ENCODE measurements around the gene PDPK1.
"Not testable (repeated sequence)": the region's sequence is repeated elsewhere in the genome, so short reads cannot be mapped to it uniquely, and the experiment has no call there.

PDPK1 gene

DNA sequence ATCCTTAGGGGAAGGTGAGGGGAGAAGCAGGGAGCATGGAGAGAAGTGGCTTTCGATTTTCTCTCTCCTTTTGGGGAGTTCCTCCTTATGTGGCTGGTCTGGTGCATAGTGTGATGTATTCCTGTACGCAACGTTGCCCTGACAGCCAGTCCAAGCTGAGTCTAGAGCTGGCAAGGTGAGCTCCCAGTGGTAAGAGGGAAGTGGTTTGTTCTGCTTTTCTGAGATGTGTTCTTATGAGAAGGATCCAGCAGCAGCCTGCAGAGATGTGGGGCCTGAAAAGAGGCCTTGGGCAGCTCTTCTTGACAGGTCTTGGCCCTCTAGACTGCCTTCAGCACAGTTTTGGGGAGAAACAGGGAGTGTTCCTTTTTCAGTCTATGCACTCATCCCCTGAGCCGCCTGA is 3.1 kb downstream of the PDPK1 start:
- not testable (repeated sequence) for DNase-seq (ENCODE audit: low read depth)

DNA sequence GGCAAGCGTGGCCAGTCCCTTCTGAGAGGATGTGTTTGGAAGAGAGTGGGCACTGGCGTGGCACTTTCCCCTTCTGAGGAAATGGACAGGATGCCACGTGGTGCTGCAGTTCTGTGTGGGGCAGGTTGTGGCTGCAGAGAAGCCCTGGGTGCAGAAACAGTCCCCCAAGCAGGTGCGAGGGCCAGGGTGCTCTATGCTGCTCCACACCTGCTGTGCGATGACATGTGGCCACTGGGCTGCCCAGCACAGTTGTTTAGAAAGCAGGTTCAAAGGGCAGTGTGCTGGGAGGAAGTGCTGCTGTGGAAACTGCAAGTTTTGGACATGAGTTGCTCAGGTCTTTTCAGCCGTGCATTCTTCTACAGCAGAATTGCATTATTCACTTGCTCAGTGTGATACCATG is 3.6 kb downstream of the PDPK1 start:
- DNase-seq (ENCODE audit: low read depth) = not testable (repeated sequence)

DNA sequence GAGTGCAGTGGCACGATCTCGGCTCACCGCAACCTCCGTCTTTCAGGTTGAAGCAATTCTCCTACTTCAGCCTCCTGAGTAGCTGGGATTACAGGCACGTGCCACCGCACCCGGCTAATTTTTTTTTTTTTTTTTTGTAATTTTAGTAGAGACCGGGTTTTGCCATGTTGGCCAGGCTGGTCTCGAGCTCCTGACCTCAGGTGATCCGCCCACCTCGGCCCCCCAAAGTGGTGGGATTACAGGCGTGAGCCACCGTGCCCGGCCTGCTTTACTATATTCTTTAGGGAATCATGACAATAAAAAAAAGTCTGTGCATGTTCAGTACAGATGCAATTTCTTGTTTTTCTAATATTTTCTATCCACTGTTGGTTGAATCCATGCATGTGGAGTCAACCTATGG is 6.0 kb downstream of the PDPK1 start:
- not testable (repeated sequence) for DNase-seq (ENCODE audit: low read depth)

DNA sequence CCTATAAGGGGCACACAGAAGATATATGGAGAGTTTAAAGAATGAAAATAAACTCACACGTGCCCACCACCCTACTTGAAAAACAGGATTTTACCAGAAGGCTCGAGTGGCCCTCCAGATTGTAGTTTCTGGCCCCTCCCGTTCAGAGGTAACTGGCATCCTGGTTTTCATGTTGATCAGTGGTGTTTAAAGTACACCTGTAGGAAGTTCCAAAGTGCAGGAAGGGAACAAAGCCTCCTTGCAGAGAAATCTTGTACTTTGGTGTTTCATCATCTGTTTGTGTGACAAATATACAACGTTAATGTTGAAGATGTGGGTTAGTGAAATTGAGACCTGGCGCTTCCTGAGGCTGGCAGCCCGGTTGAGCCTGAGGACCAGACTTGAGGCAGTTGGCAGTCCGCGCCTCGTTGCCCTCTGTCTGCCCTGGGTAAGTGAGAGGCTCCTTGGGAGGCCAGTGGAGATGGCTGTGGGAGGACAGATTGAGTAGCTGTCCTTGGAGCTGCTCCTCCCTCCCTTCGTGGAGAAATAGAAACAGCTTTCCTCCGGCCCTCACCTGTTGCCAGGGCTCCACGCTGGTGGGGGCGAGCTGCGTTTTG is 12.6 kb downstream of the PDPK1 start:
- DNase-seq (ENCODE audit: low read depth) = not testable (repeated sequence)

DNA sequence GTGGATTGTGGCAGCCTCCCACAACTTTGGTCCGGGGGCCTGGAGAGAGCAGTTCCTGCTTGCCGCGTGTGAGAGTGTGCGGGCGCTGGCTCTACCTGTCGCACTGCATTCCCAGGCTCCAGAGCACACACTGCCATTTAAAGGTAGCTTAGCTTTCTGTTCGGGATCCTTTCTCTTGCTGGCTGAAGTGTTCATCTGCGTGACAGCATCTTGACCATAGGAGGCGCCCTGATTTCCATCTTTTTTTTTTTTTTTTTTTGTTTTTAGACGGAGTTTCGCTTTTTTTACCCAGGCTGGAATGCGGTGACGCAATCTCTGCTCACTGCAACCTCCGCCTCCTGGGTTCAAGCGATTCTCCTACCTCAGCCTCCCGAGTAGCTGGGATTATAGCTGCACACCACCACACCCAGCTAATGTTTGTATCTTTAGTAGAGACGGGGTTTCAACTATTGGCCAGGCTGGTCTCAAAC is 13.6 kb downstream of the PDPK1 start:
- DNase-seq (ENCODE audit: low read depth) = not testable (repeated sequence)

DNA sequence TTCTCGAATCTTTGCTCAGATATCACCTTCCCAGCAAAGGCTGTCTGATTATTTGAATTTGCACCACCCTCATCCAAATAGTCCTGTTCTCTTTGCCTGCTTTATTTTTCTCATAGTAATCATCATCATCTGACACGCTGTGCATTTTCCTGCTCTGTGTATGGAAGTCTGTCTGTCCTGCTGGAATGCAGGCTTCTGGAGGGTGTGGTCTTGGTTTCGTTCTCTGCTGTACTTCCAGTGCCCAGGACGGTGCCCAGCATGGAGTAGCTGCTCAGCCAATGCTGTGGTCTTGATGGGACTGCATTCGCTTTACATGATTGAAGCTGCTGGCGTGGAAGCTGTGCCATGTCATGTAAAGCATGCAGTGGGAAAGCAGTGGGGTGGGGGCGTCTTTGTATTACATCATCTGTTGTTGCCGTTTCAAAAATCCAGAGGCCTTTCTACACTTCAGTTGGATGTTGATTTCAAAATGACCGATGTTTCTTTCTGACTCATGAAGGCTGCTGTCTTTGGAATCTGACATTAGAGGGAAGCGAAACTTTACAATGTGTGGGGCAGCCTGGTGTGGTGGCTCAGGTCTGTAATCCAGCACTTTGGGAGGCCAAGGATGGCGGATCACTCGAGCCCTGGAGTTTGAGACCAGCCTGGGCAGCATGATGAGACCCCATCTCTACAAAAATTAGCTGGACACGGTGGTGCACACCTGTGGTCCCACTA is 17.0 kb downstream of the PDPK1 start:
- not testable (repeated sequence) for DNase-seq (ENCODE audit: low read depth)

DNA sequence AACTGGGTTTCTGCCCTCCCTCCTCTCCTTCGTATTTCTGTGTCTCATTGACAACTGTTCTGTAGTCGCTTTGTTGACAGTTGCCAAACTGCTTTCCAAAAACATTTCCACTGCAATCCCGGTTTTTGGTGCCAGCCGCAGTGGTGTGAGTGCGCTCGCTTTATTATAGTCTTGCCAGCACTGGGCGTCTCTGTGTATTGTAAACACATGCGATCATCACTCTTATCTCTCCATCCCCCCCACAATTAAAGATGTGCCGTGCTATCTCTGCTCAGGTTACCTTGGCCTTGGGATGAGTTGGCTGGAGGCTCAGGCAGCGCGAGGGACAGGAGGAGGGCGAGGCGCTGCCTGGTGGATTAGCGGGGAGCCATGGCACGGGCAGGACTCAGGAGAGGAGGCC is 19.3 kb downstream of the PDPK1 start:
- not testable (repeated sequence) for DNase-seq (ENCODE audit: low read depth)

DNA sequence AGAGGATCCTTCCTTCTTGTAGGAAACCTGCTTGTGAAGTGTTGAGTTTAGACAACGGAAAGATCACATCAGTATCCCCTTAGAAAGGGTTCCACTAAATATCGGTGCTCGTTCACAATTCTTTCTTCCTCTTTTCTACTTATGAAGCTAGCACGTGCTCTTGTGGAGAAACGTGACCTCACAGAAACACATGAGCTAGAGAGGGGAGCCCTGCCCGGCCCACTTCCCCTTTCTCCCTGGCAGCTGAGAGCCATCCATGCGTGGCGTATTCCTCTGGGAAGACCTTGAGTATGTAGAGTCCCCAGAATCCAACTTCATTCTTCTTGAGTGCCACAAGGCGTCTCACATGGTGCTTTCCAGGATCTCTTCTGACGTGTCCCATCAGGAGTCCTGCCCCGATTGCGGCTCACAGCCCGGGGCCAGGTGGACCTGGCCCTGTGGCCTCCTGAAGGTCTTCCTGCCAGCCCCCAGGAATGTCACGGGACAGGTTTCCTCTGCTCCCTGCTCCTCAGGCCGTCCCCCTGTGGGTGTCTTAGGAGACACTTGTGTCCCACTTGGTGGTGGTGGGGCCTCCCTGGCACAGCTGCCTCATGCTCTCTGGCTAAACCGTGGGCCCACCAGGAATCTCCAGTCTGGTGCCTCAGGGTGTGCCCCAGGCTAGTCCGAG is 22.4 kb downstream of the PDPK1 start:
- not testable (repeated sequence) for DNase-seq (ENCODE audit: low read depth)

DNA sequence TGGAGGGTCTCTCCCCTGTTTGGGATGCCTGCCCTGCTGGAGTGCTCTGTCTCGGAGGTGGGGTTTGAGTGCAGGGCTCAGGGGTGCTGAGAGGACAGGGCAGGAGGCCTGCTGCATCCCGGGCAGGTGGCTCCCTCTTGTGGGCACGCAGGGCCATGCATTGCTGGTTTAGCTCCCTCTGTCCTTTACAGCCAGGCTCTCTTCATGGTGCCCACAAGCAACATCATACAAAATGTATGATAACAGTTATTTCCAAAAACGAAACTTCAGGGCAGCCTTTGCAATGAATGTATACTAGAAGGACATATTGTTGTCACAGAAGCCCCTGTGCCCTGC is 22.9 kb downstream of the PDPK1 start:
- not testable (repeated sequence) for DNase-seq (ENCODE audit: low read depth)

DNA sequence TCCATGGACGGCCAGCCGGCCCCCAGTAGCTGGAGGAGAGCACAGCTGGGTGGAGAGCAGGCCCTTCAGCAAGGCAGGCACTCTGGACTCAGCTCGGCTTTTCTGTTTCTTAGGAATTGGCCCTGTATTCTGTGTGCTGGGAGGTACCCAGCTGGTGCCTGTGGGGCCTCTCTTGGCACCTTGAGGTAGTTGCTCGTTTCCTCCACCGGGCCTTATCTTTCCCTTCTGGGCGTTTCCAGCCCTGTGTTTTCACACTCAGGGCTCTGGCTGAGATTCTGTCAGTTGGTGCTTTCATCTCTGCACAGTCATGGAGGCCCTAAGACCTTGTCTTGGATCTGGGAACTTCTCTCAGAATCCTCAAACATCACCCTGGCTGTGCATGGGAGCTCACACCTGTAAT is 29.7 kb downstream of the PDPK1 start:
- DNase-seq (ENCODE audit: low read depth) = not testable (repeated sequence)

DNA sequence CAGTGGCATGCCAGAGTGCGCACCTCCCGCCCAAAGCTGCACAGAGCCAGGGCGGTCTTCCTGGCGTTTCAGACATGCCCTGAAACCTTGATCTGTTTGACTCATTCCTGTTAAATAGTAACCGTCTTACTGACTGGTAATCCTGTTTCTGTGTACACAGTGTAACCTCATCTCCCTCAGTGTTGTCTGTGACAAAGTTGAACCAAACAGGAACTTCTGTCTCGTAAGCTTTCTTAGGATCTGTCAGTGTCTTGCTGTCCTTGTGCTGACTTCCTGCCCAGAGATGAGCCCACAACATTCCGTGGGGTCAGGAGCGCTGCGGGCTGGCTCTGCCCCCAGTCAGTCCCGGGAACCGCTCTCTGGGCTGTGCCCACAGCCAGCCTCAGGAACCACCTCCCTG is 30.8 kb downstream of the PDPK1 start:
- not testable (repeated sequence) for DNase-seq (ENCODE audit: low read depth)

DNA sequence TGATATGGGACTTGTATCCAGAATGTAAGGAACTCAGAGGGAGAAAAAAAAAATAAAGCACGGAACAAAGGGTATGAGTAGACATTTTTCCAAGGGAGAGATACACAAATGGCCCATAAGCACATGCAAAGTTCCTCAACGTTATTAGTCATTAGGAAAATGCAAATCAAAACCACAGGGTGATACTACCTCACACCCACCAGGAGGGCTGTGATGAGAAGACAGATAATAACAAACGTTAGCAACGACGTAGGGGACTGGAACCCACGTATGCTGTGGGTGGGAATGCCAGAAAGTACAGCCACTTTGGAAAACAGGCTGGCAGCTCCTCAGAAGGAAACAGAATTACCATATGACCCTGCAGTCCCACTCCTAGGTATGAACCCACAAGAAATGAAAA is 34.9 kb downstream of the PDPK1 start:
- not testable (repeated sequence) for DNase-seq (ENCODE audit: low read depth)

DNA sequence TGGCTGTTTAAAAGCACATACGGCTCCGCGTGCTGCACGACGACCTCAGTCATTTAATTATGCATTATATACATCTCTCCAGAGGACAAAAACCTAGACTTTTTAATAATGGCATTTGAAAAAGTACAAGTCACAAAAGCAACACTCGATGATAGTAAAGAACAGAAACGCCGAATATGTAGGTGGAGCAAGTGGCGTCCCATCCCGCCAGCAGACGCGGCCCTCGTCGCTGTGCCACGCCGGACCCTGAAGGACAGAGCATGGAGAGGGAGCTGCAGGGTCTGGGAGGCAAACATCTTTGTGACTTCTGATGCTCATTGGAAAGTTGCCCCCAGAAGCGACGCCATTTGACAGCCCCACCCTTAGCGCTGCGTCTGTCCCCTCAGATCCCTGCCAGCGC is 38.0 kb downstream of the PDPK1 start:
- DNase-seq (ENCODE audit: low read depth) = not testable (repeated sequence)

DNA sequence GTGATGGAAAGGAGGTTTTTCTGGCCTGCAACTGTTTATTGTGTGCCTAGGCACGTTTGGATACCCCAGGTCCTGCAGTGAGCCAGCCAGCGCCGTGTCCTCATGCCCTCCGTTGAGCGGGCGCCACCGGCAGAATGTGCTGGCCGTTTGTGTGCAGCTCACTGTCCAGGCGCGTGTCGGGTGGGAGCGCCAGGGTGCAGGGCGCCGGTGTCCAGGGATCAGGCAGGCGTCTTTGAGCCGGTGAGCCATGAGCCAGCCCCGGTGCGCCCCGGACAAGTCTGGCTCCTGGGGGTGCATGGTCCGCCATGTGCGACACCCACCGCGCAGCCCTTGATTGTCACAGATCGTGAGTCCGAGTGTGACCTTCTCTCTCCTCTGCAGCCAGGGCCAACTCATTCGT is 39.2 kb downstream of the PDPK1 start:
- not testable (repeated sequence) for DNase-seq (ENCODE audit: low read depth)

DNA sequence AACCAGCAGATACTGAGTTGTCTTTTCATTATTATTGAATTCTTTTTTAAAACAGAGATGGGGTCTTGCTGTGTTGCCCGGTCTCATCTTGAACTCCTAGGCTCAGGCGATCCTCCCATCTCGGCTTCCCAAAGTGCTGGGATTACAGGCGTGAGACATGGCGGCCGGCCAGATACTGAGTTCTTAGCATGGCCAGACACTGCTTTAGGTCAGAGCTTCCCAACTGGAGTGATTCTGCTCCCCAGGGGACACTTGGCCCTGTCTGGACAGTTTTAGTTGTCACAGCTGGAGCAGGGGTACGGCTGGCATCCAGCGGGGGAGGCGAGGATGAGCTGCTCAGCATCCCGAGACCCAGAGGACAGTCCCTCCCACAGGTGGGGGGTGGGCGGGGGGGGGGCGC is 41.1 kb downstream of the PDPK1 start:
- DNase-seq (ENCODE audit: low read depth) = not testable (repeated sequence)

DNA sequence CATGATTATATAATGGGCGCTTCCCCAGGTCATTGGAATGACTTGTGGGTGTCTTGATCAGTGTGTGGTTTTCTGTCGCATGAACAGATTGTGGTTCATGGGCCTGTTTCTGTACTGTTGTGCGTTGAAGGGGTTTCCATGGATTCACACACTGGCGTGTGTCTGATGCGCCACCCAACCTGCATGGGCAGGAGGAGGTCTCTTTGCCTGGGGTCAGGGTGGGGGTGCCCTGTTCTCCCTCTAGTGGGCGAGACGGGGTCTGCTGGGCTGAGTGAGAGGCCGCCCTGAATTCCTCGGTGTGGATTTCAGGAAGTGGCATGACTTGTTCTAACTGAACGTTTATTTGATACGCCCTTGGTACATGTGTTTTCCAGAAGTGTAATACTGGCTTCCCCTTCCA is 42.3 kb downstream of the PDPK1 start:
- DNase-seq (ENCODE audit: low read depth) = not testable (repeated sequence)

DNA sequence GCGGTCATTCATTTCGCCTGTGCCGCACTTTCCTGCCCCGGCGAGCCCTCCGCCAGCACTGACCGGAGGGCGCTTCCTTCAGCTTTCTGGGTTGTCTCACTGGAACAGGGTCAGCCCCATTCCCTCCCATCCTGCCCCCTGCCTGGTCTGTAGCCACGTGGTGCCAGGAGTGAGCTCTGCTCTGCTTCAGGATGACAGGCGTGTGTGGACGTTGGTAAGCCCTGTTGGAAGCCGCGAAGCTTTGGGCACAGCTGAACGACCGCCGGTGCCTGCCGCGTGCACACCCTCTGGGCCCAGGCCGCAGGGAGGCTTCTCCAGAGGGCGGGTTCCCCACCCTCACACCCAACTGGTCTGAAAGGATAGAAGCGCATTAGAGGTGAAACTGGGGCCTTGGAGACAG is 43.0 kb downstream of the PDPK1 start:
- DNase-seq (ENCODE audit: low read depth) = not testable (repeated sequence)

DNA sequence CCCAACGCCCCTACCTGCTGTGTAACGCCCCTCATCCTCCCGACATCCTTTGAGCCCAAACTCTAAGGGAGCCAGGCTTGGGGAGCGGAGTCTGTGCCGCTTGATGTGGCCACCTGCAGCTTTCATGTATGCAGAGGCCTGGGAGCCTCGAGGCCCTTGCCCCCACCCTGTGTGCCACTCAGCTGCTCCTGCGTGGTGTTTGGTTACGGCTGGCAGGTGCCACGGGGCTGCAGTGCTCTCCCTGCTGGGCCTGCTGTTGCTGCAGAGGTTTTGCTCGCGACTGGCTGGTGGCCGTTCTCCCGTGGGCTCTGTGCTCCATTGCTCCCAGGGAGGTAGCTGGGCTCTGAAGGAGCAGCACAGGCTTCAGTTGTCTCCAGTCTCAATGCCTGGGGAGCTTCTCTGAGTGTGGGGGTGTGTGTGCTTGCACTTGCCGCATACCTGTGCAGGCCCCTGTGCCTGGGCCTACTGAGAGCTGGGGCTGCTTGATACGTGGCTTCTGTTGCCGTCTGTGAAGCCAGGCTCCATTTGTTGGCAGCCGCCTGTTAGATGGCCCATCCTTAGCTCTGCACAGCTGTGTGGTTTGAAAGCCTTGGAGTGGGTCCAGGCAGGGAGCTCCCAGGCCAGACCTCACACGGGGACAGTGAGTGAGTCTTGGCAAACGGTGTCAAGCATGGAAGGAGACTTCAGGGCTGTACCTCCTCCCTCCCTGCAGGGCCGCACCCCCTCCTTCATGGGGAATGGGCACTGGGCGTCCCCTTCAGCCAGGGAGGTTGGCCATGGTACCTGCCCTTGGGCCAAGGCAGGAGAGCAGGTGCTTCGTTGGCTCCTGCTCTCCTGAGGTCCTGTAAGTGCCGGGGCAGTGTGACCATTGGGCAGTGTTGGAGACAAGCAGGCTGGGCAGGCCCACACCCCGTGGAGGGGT is 47.2 kb downstream of the PDPK1 start:
- no peak for DNase-seq (ENCODE audit: low read depth)

DNA sequence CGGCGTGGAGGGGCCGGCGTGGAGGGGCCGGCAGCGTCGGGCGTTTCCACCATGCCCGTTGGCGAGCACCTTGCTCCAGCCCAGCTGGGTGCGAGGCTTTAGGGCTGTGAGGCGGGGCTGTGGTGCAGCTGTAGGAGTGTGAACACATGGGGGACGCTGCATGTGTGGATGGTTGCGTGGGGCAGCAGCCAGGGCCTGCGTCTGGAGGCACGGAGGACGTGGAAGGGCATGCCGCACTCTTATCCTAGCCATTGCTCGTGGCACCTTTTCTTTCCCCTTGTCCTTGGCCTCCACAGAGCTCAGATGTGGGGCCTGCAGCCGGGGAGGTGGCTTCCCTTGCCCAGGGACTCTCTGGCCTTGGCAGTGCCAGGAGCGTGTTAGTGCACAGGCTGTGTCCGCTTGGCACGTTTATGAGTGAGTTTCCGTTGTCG is 47.8 kb downstream of the PDPK1 start:
- no peak for DNase-seq (ENCODE audit: low read depth)

DNA sequence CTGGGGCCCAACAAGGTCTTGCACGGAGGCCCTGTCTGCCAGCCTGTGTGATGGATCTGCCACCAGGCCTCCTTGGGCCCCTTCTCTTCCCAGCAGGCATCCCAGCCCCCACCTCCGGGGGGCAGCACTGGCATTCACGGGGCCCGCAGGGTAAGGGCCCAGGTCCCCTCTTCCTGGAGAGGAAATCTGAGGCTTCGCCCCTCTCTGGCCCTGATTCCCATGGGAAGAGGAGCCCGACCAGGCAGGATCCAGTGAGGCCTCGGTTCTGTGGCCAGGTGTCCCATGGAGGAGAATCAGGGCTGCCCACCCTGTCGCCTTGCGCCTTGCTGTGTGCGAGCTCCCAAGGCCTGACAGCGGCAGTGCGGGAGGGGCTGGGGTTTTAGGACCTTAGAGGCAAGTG is 48.4 kb downstream of the PDPK1 start:
- DNase-seq (ENCODE audit: low read depth) = no peak

DNA sequence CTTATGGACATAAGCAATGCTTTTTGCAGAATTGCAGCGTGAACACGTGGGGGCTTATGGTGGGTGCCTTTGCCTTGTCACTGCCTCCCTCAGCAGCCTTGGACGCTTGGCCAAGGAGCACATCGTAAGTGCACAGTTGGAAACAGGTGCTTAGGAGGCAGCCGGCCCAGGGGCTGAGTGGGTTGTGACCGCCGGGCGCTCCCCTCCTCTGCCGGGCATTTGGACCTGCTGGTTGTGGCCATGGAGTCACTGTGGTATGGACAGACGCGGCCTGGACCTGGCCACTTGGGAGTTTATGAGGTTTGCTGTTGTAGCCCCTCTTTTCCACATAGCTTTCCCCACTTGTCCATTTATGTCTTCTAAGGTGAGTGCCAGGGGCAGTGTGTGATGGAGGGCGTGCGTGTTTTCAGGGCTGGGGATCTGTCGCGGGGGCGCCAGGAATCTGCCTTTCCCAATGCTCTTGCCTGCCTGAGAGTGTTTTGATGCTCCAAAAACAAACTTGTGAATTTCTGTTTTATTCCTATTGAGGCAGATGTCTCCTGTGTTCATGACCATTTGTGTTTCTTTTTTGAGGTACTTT is 49.2 kb downstream of the PDPK1 start:
- no peak for DNase-seq (ENCODE audit: low read depth)

Data from CMK (cell line).